Choroid plexus epithelial cell (primary cell): Measurements from ENCODE around the gene GRIPAP1.
A peak's percentile ranks its signal among the peaks of the same experiment; 100 is the strongest.

Experiments
- DNase-seq: peaks from one replicate; pipeline ENCODE4 v3.0.0-alpha.2; 2010; ENCODE audit warnings: low read depth
- H3K4me3 ChIP-seq: 2 replicates; pipeline ENCODE4 v1.5.1; 2011; ENCODE audit warnings: low read depth, mild to moderate bottlenecking, control low read depth, low read length, moderate library complexity
- CTCF ChIP-seq: conservative IDR thresholded peaks from 2 replicates; pipeline ENCODE4 v1.5.1; 2011; ENCODE audit warnings: low read depth, mild to moderate bottlenecking, control low read depth, inconsistent platforms, low read length, moderate library complexity

GRIPAP1 gene

GRCh38 chrX:49019050-49019449 lies 17.0 kb upstream of the GRIPAP1 start:
- no peak for DNase-seq
- TF ChIP-seq CTCF: no peak
- H3K4me3 ChIP-seq: no peak overlapping the region

- DNase-seq: no peak
- TF ChIP-seq CTCF: no peak
- no peak overlapping the region for H3K4me3 ChIP-seq
Measured at GRCh38 chrX:49003696-49004095, 1.6 kb upstream of the GRIPAP1 start.

- peak overlapping the region; percentile 74 for H3K4me3 ChIP-seq
- DNase-seq: peak; percentile 41
- TF ChIP-seq CTCF: no peak
Measured at GRCh38 chrX:49001521-49002090, 458 bp downstream of the GRIPAP1 start.

- H3K4me3 ChIP-seq: no peak overlapping the region
- DNase-seq: no peak
- no peak for TF ChIP-seq CTCF
Measured at GRCh38 chrX:49000636-49001035, 1.4 kb downstream of the GRIPAP1 start.

- no peak overlapping the region for H3K4me3 ChIP-seq
- no peak for TF ChIP-seq CTCF
- DNase-seq: no peak
Measured at GRCh38 chrX:48999030-48999429, 3.0 kb downstream of the GRIPAP1 start.

- DNase-seq: no peak
- peak; percentile 6 for TF ChIP-seq CTCF
- H3K4me3 ChIP-seq: no peak overlapping the region
Measured at GRCh38 chrX:48998391-48998790, 3.7 kb downstream of the GRIPAP1 start.

GRCh38 chrX:48997865-48998264 lies 4.2 kb downstream of the GRIPAP1 start:
- TF ChIP-seq CTCF: no peak
- no peak for DNase-seq
- H3K4me3 ChIP-seq: no peak overlapping the region
